DMS53 (cell line): Measurements from ENCODE around the gene PLEKHS1.

Experiments used
- DNase-seq: peaks from one replicate; lab custom pipeline; 2025; lab: John Stamatoyannopoulos, UW

Gene PLEKHS1

GRCh38 chr10:113751181-113751732 is at the start of gene PLEKHS1:
PLEKHS1 (plus strand) TSS chr10:113751682; CDS start chr10:113755278, 3,596 bp downstream.
- DNase-seq, result peak; percentile 69

GRCh38 chr10:113704637-113705343 is 46.7 kb upstream of the PLEKHS1 start:
- peak; percentile 69 for DNase-seq

GRCh38 chr10:113705344-113705652 is 46.2 kb upstream of the PLEKHS1 start:
- DNase-seq, result no peak

GRCh38 chr10:113706623-113707022 is 44.9 kb upstream of the PLEKHS1 start:
- DNase-seq, result no peak

- DNase-seq, result no peak
Measured at GRCh38 chr10:113708640-113709039, 42.8 kb upstream of the PLEKHS1 start.

GRCh38 chr10:113709221-113709838 is 42.2 kb upstream of the PLEKHS1 start:
- DNase-seq, result no peak

GRCh38 chr10:113711142-113711541 is 40.3 kb upstream of the PLEKHS1 start:
- DNase-seq, result no peak

- no peak for DNase-seq
Measured at GRCh38 chr10:113712024-113712423, 39.5 kb upstream of the PLEKHS1 start.

GRCh38 chr10:113712755-113713639 is 38.5 kb upstream of the PLEKHS1 start:
- DNase-seq, result no peak

GRCh38 chr10:113713640-113713982 is 37.9 kb upstream of the PLEKHS1 start:
- no peak for DNase-seq

GRCh38 chr10:113716109-113716910 is 35.2 kb upstream of the PLEKHS1 start:
- no peak for DNase-seq

- no peak for DNase-seq
Measured at GRCh38 chr10:113718969-113719822, 32.3 kb upstream of the PLEKHS1 start.

GRCh38 chr10:113720386-113720785 is 31.1 kb upstream of the PLEKHS1 start:
- DNase-seq, result no peak

GRCh38 chr10:113732160-113732881 is 19.2 kb upstream of the PLEKHS1 start:
- DNase-seq, result no peak

GRCh38 chr10:113732966-113733365 is 18.5 kb upstream of the PLEKHS1 start:
- DNase-seq, result no peak

GRCh38 chr10:113733635-113734034 is 17.8 kb upstream of the PLEKHS1 start:
- DNase-seq, result no peak

GRCh38 chr10:113735913-113736312 is 15.6 kb upstream of the PLEKHS1 start:
- DNase-seq, result peak; percentile 90

- DNase-seq, result peak; percentile 30
Measured at GRCh38 chr10:113736576-113736975, 14.9 kb upstream of the PLEKHS1 start.

GRCh38 chr10:113739031-113739430 is 12.5 kb upstream of the PLEKHS1 start:
- DNase-seq, result no peak

- no peak for DNase-seq
Measured at GRCh38 chr10:113739577-113739976, 11.9 kb upstream of the PLEKHS1 start.
